BE2C (cell line): Measurements from ENCODE around the gene TXNL4A. TPM values are rescaled to one million over a fixed set of nuclear protein-coding genes. Genes with fewer than 3 reads are reported as not detected.
A peak's percentile ranks its signal among the peaks of the same experiment; 100 is the strongest.

Experiments used
- DNase-seq: peaks from one replicate; pipeline ENCODE4 v3.0.0-alpha.2; 2020
- H3K27me3 ChIP-seq: fragments of 250-450 bp; sonication (Bioruptor Pico); 2 replicates; pipeline ENCODE4 v1.5.1; 2020; ENCODE audit warnings: mild to moderate bottlenecking
- H3K36me3 ChIP-seq: fragments of 250-450 bp; sonication (Bioruptor Pico); 2 replicates; pipeline ENCODE4 v1.5.1; 2020; ENCODE audit warnings: mild to moderate bottlenecking
- H3K4me1 ChIP-seq: fragments of 250-450 bp; sonication (Bioruptor Pico); 2 replicates; pipeline ENCODE4 v1.5.1; 2020
- H3K4me3 ChIP-seq: 2 replicates; pipeline ENCODE4 v1.5.1; 2011; ENCODE audit warnings: low read depth, low read length
- H3K9me3 ChIP-seq: fragments of 250-450 bp; sonication (Bioruptor Pico); 2 replicates; pipeline ENCODE4 v1.5.1; 2020
- CTCF ChIP-seq: IDR thresholded peaks from 2 replicates; pipeline ENCODE4 v1.5.1; 2012; ENCODE audit warnings: mild to moderate bottlenecking, low read depth, low read length
- polyA plus RNA-seq: library from polyadenylated mRNA; unstranded; fragments of >200 nt; gene quantifications from one replicate; pipeline ENCODE4 v1.2.1, GENCODE V29; 2012; ENCODE audit warnings: low read depth, missing spikeins; ENCODE audit not compliant: insufficient read length, insufficient read depth

TXNL4A gene
- 177 TPM for polyA plus RNA-seq

GRCh38 chr18:79988451-79989194 is at the start of gene TXNL4A:
Gene TXNL4A (minus strand): TSS chr18:79988563. CDS start chr18:79988392, 171 bp downstream.
- peak within 1 kb of the TSS; percentile 84 for H3K4me3 ChIP-seq
- peaks cover 4% of the 10 kb centered on the region; the same call in 1 of the 2 replicates for H3K36me3 ChIP-seq
- TF ChIP-seq CTCF, result no peak
- peak; percentile 78 for DNase-seq
- no peaks in the 10 kb centered on the region for H3K27me3 ChIP-seq
- no peaks in the 10 kb centered on the region for H3K4me1 ChIP-seq
- no peaks in the 10 kb centered on the region for H3K9me3 ChIP-seq

GRCh38 chr18:80037300-80037699 is 48.9 kb upstream of the TXNL4A start:
- no peak for DNase-seq
- no peaks in the 10 kb centered on the region for H3K36me3 ChIP-seq

DNA sequence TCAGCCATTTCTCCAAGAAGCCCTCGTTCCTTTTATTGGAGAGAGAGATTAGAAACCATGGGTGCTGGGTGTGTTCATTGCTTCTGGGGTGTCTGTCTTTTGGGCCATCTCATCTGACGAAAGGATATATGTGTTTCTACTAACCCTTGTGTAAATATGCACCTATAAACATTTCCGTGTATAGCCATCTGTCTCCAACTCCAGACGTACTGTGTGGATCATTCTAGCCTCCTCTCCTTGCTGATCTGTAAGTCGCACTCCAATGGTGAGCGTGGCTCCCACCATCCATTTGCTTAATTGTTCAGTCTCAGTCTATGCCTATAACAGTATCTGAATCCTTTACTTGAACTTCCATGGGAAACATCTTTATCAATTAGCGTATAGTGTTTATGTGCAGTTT is 47.6 kb upstream of the TXNL4A start:
- Histone ChIP-seq H3K36me3 (no peaks in the 10 kb centered on the region), H3K4me3 (no peak overlapping the region), H3K9me3 (no peaks in the 10 kb centered on the region), H3K4me1 (no peaks in the 10 kb centered on the region), H3K27me3 (no peaks in the 10 kb centered on the region)
- no peak for TF ChIP-seq CTCF
- DNase-seq, result no peak

More at GRCh38 chr18:80037300-80037699, 48.9 kb upstream of the TXNL4A start:
- TF ChIP-seq CTCF, result no peak
- Histone ChIP-seq H3K27me3 (no peaks in the 10 kb centered on the region), H3K4me3 (no peak overlapping the region), H3K9me3 (no peaks in the 10 kb centered on the region), H3K4me1 (no peaks in the 10 kb centered on the region)

- Histone ChIP-seq H3K4me1 (no peaks in the 10 kb centered on the region), H3K27me3 (no peaks in the 10 kb centered on the region), H3K4me3 (peak overlapping the region; percentile 71), H3K9me3 (no peaks in the 10 kb centered on the region), H3K36me3 (no peaks in the 10 kb centered on the region)
- TF ChIP-seq CTCF, result no peak
- no peak for DNase-seq
Measured at GRCh38 chr18:80034852-80035406, 46.6 kb upstream of the TXNL4A start.

- DNase-seq, result peak; percentile 98
- Histone ChIP-seq H3K36me3 (no peaks in the 10 kb centered on the region), H3K9me3 (no peaks in the 10 kb centered on the region), H3K4me1 (no peaks in the 10 kb centered on the region), H3K4me3 (peak within 1 kb of the TSS; percentile 71), H3K27me3 (no peaks in the 10 kb centered on the region)
- TF ChIP-seq CTCF, result no peak
Measured at GRCh38 chr18:80034068-80034851, 45.9 kb upstream of the TXNL4A start, which contains the start of gene RBFA. Gene RBFA (plus strand): TSS chr18:80034434. CDS start chr18:80034496, 62 bp downstream.
